HepG2 (cell line): ENCODE results near the gene LLGL2. TPM values are rescaled to one million over a fixed set of nuclear protein-coding genes. Genes with fewer than 3 reads are reported as not detected.

ENCODE experiments used
- AKAP8 ChIP-seq: sonication (generic); formaldehyde crosslinking; IDR thresholded peaks from 2 replicates; pipeline ENCODE4 v1.5.1; 2020; ENCODE audit warnings: mild to moderate bottlenecking, missing genetic modification reagents
- ATF4 ChIP-seq, 2 experiments: fragments of 450-650 bp in 1 of 2; sonication (generic) in 1 of 2; formaldehyde crosslinking; IDR thresholded peaks; 2 replicates each; pipeline versions ENCODE4 v1.5.0 to v1.8.0; 2020 to 2022; ENCODE audit warnings: mild to moderate bottlenecking in 1 of 2, missing genetic modification reagents in 1 of 2
- DMAP1 ChIP-seq: IDR thresholded peaks from 2 replicates; pipeline ENCODE4 v1.6.1; 2016
- MLX ChIP-seq: IDR thresholded peaks from 2 replicates; pipeline ENCODE4 v1.6.1; 2016
- NFATC3 ChIP-seq: sonication (generic); formaldehyde crosslinking; IDR thresholded peaks from 2 replicates; pipeline ENCODE4 v1.5.1; 2020; ENCODE audit warnings: mild to moderate bottlenecking, missing genetic modification reagents
- NR2C2 ChIP-seq: sonication (generic); formaldehyde crosslinking; IDR thresholded peaks from 2 replicates; pipeline ENCODE4 v1.4.0; 2020; ENCODE audit warnings: missing genetic modification reagents, mild to moderate bottlenecking, moderate library complexity, borderline replicate concordance
- PHF21A ChIP-seq: sonication (generic); formaldehyde crosslinking; IDR thresholded peaks from 2 replicates; pipeline ENCODE4 v1.5.0; 2020; ENCODE audit warnings: mild to moderate bottlenecking, missing genetic modification reagents
- PRMT3 ChIP-seq: sonication (generic); formaldehyde crosslinking; IDR thresholded peaks from 2 replicates; pipeline ENCODE4 v1.8.1; 2022; ENCODE audit warnings: low read depth, mild to moderate bottlenecking, moderate library complexity, missing genetic modification reagents, borderline replicate concordance
- SKI ChIP-seq: fragments of 450-650 bp; IDR thresholded peaks from one replicate; pipeline ENCODE4 v1.6.1; 2018; ENCODE audit warnings: mild to moderate bottlenecking; ENCODE audit not compliant: partially characterized antibody
- SMAD3 ChIP-seq: sonication (generic); formaldehyde crosslinking; IDR thresholded peaks from 2 replicates; pipeline ENCODE4 v1.4.0; 2020; ENCODE audit warnings: missing genetic modification reagents
- SRSF1 ChIP-seq: fragments of 200-400 bp; formaldehyde crosslinking; optimal IDR thresholded peaks from 2 replicates; pipeline ENCODE3; 2017; ENCODE audit warnings: mild to moderate bottlenecking, low read depth, low read length, moderate library complexity
- TFDP2 ChIP-seq: sonication (generic); formaldehyde crosslinking; IDR thresholded peaks from 2 replicates; pipeline ENCODE4 v1.4.0; 2020; ENCODE audit warnings: missing genetic modification reagents
- ZBTB7A ChIP-seq: sonication (generic); formaldehyde crosslinking; IDR thresholded peaks from 2 replicates; pipeline ENCODE4 v1.8.0; 2022; ENCODE audit warnings: mild to moderate bottlenecking, missing genetic modification reagents
- ZNF331 ChIP-seq: sonication (generic); formaldehyde crosslinking; IDR thresholded peaks from 2 replicates; pipeline ENCODE4 v1.4.0; 2020; ENCODE audit warnings: missing genetic modification reagents
- ZNF432 ChIP-seq: sonication (generic); formaldehyde crosslinking; IDR thresholded peaks from 2 replicates; pipeline ENCODE4 v1.5.0; 2020; ENCODE audit warnings: missing genetic modification reagents, mild to moderate bottlenecking, borderline replicate concordance
- ZNF660 ChIP-seq: sonication (generic); formaldehyde crosslinking; IDR thresholded peaks from 2 replicates; pipeline ENCODE4 v1.5.1; 2020; ENCODE audit warnings: mild to moderate bottlenecking, low read depth, missing genetic modification reagents, borderline replicate concordance
- polyA plus RNA-seq, 8 experiments: library from polyadenylated mRNA; depleted of rRNA in 3 of 8; stranded (reverse) in 7 of 8; unstranded in 1 of 8; fragments of >200 nt; fragmentation: Illumina TruSeq in 4 of 8; extraction: Trizol in 4 of 8; gene quantifications; 2 replicates each; pipeline versions ENCODE4 v1.2.1 to v1.2.3, GENCODE V29; 2011 to 2016; ENCODE audit warnings: low read depth in 4 of 8, missing spikeins in 1 of 8, mixed read lengths in 1 of 8; ENCODE audit not compliant: insufficient read depth in 1 of 8
- total RNA-seq, 5 experiments: library from RNA; depleted of rRNA; stranded (reverse); fragments of >200 nt; fragmentation: Illumina TruSeq; extraction: Trizol; gene quantifications; 2 replicates each; pipeline ENCODE4 v1.2.3, GENCODE V29; 2016; ENCODE audit warnings: low read depth in 1 of 5
- TF ChIP-seq, protein P1 (sequence below): sonication (generic); formaldehyde crosslinking; IDR thresholded peaks from 2 replicates; pipeline ENCODE4 v1.5.0; 2020; ENCODE audit warnings: mild to moderate bottlenecking, missing genetic modification reagents, borderline replicate concordance
- TF ChIP-seq, protein P2 (sequence below): sonication (generic); formaldehyde crosslinking; IDR thresholded peaks from 2 replicates; pipeline ENCODE4 v1.5.1; 2020; ENCODE audit warnings: mild to moderate bottlenecking, missing genetic modification reagents, borderline replicate concordance
- TF ChIP-seq, protein P3 (sequence below): sonication (generic); formaldehyde crosslinking; IDR thresholded peaks from 2 replicates; pipeline ENCODE4 v1.8.0; 2022; ENCODE audit warnings: missing genetic modification reagents, low read depth, mild to moderate bottlenecking, borderline replicate concordance

LLGL2 gene
- total and polyA plus RNA-seq, 2 of the 13 experiments (the other 11 are each of a cell fraction or from before 2014, with no cell fraction given): 83.0 to 86.7 TPM

DNA sequence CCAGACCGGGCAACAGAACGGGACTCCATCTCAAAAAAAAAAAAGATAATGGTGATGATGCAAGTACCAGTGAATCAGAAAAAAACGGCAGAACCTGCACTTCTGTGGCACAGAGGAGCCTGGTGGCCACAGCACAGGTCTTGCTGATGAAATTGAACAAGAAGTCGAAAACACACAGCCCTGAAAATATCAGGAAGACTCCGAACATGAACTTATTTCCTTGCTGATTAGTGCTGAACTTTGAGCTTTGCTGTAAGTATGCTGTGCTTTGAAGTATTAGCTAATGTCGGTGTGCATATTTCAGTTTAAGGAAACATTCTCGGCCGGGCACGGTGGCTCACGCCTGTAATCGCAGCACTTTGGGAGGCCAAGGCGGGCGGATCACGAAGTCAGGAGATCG, 51.2 kb downstream of the LLGL2 start (continued):
- TF ChIP-seq MLX (CRISPR knock-in tag) (peak; percentile 46; the same call in 1 of the 2 replicates), ZNF660 (no peak), NFATC3 (CRISPR knock-in tag) (peak; percentile 53; the same call in 1 of the 2 replicates), NR2C2 (CRISPR knock-in tag) (no peak; the same call in 1 of the 2 replicates), AKAP8 (no peak), SRSF1 (no peak), ZBTB7A (CRISPR knock-in tag) (no peak), TFDP2 (CRISPR knock-in tag) (no peak), ATF4 (CRISPR knock-in tag; IDR thresholded peaks at IDR 0.05) (peak in 1 of 2 experiments; percentile 83; a peak in 2 of 4 replicates), ZNF432 (CRISPR knock-in tag) (no peak), SKI (peak; percentile 28), PHF21A (peak; percentile 42; the same call in 1 of the 2 replicates), SMAD3 (CRISPR knock-in tag) (0 out of 2 replicates have a peak, but pooled peaks have one; percentile 38), ZNF331 (peak; percentile 72; the same call in 1 of the 2 replicates), PRMT3 (CRISPR knock-in tag) (no peak), DMAP1 (CRISPR knock-in tag) (no peak)
- TF ChIP-seq, protein P1, sequence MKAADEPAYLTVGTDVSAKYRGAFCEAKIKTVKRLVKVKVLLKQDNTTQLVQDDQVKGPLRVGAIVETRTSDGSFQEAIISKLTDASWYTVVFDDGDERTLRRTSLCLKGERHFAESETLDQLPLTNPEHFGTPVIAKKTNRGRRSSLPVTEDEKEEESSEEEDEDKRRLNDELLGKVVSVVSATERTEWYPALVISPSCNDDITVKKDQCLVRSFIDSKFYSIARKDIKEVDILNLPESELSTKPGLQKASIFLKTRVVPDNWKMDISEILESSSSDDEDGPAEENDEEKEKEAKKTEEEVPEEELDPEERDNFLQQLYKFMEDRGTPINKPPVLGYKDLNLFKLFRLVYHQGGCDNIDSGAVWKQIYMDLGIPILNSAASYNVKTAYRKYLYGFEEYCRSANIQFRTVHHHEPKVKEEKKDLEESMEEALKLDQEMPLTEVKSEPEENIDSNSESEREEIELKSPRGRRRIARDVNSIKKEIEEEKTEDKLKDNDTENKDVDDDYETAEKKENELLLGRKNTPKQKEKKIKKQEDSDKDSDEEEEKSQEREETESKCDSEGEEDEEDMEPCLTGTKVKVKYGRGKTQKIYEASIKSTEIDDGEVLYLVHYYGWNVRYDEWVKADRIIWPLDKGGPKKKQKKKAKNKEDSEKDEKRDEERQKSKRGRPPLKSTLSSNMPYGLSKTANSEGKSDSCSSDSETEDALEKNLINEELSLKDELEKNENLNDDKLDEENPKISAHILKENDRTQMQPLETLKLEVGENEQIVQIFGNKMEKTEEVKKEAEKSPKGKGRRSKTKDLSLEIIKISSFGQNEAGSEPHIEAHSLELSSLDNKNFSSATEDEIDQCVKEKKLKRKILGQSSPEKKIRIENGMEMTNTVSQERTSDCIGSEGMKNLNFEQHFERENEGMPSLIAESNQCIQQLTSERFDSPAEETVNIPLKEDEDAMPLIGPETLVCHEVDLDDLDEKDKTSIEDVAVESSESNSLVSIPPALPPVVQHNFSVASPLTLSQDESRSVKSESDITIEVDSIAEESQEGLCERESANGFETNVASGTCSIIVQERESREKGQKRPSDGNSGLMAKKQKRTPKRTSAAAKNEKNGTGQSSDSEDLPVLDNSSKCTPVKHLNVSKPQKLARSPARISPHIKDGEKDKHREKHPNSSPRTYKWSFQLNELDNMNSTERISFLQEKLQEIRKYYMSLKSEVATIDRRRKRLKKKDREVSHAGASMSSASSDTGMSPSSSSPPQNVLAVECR (CRISPR knock-in tag): peak; percentile 17; the same call in 1 of the 2 replicates
- TF ChIP-seq, protein P2, sequence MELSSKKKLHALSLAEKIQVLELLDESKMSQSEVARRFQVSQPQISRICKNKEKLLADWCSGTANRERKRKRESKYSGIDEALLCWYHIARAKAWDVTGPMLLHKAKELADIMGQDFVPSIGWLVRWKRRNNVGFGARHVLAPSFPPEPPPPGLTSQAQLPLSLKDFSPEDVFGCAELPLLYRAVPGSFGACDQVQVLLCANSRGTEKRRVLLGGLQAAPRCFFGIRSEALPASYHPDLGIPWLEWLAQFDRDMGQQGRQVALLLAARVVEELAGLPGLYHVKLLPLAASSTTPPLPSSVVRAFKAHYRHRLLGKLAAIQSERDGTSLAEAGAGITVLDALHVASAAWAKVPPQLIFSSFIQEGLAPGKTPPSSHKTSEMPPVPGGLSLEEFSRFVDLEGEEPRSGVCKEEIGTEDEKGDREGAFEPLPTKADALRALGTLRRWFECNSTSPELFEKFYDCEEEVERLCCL (CRISPR knock-in tag): no peak
- TF ChIP-seq, protein P3, sequence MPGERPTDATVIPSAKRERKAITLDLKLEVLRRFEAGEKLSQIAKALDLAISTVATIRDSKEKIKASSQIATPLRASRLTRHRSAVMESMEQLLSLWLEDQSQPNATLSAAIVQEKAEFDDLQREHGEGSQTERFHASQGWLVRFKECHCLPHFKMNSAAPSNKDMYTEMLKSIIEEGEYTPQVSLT (CRISPR knock-in tag): no peak
